Hepatocyte (in vitro differentiated cells): ENCODE measurements around the gene DUSP2.

Source experiments
- CTCF ChIP-seq: fragments of 200-600 bp; sonication (generic); IDR thresholded peaks from 2 replicates; pipeline ENCODE4 v1.5.1; 2016; ENCODE audit warnings: antibody characterized with exemption, mild to moderate bottlenecking; ENCODE audit not compliant: poor library complexity
- EZH2 ChIP-seq: fragments of 200-600 bp; sonication (generic); IDR thresholded peaks from 2 replicates; pipeline ENCODE4 v1.6.1; 2016; ENCODE audit warnings: antibody characterized with exemption, mild to moderate bottlenecking, borderline replicate concordance
- EZH2phosphoT487 ChIP-seq: fragments of 200-600 bp; sonication (generic); IDR thresholded peaks from one replicate; pipeline ENCODE4 v1.6.1; 2018; ENCODE audit warnings: antibody characterized with exemption, mild to moderate bottlenecking, low read depth, moderate library complexity; ENCODE audit not compliant: unreplicated experiment, severe bottlenecking

- TF ChIP-seq EZH2phosphoT487 (no peak), CTCF (no peak), EZH2 (no peak)
These were observed 24.7 kb upstream of the DUSP2 start for GRCh38 chr2:96169868-96170507.
